ENCODE results near the gene GNG7.
"Not testable (repeated sequence)": the region's sequence is repeated elsewhere in the genome, so short reads cannot be mapped to it uniquely, and the experiment has no call there.

Gene GNG7

GRCh38 chr19:2668175-2668763, 34.2 kb downstream of the GNG7 start:
- DNase-seq = no peak

GRCh38 chr19:2667349-2667748, 35.1 kb downstream of the GNG7 start:
- DNase-seq = not testable (repeated sequence)

- no peak for DNase-seq
Observed at GRCh38 chr19:2666344-2666994, 36.0 kb downstream of the GNG7 start.

GRCh38 chr19:2665103-2665502, 37.4 kb downstream of the GNG7 start:
- DNase-seq = no peak

- DNase-seq = no peak
Observed at GRCh38 chr19:2663920-2664571, 38.4 kb downstream of the GNG7 start.

GRCh38 chr19:2661615-2662014, 40.9 kb downstream of the GNG7 start:
- DNase-seq = no peak

- DNase-seq = no peak
Observed at GRCh38 chr19:2659856-2660432, 42.5 kb downstream of the GNG7 start.

- no peak for DNase-seq
Observed at GRCh38 chr19:2656533-2656932, 46.0 kb downstream of the GNG7 start.

- DNase-seq = no peak
Observed at GRCh38 chr19:2653710-2654707, 48.5 kb downstream of the GNG7 start.

GRCh38 chr19:2653218-2653617, 49.3 kb downstream of the GNG7 start:
- no peak for DNase-seq

GRCh38 chr19:2652504-2653099, 49.9 kb downstream of the GNG7 start:
- DNase-seq = no peak

- not testable (repeated sequence) for DNase-seq
Observed at GRCh38 chr19:2651002-2651733, 51.3 kb downstream of the GNG7 start.

GRCh38 chr19:2650515-2650914, 52.0 kb downstream of the GNG7 start:
- DNase-seq = no peak

- DNase-seq = peak; percentile 65
Observed at GRCh38 chr19:2648528-2648937, 54.0 kb downstream of the GNG7 start.

GRCh38 chr19:2648099-2648498, 54.4 kb downstream of the GNG7 start:
- no peak for DNase-seq

GRCh38 chr19:2646866-2647535, 55.5 kb downstream of the GNG7 start:
- no peak for DNase-seq

GRCh38 chr19:2645826-2646225, 56.7 kb downstream of the GNG7 start:
- no peak for DNase-seq

GRCh38 chr19:2643123-2643737, 59.3 kb downstream of the GNG7 start:
- DNase-seq = not testable (repeated sequence)

GRCh38 chr19:2641332-2641698, 61.2 kb downstream of the GNG7 start:
- DNase-seq = no peak

GRCh38 chr19:2640563-2641331, 61.7 kb downstream of the GNG7 start:
- DNase-seq = no peak
